ENCODE data around the gene SLC44A2.

The SLC44A2 gene

DNA sequence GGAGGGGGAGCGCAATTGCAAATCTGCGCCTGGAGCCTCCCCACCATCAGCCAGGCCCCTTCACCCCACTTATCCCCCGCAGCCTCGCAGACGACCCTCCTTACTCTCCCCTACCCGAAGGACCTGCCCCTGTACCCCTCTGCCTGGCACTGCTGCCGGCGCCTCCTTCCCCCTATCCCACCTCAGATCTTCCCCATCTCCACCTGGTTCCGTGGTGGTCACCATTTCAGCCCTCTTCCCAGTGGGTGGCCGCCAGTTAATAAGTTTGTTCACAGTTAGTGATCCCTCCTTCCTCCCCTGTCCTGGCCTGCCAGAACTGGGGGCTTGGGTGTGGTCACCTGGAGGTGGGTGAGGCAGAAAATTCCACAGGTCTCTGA lies 397 bp downstream of the SLC44A2 start (continued):
- TF ChIP-seq, protein P1, sequence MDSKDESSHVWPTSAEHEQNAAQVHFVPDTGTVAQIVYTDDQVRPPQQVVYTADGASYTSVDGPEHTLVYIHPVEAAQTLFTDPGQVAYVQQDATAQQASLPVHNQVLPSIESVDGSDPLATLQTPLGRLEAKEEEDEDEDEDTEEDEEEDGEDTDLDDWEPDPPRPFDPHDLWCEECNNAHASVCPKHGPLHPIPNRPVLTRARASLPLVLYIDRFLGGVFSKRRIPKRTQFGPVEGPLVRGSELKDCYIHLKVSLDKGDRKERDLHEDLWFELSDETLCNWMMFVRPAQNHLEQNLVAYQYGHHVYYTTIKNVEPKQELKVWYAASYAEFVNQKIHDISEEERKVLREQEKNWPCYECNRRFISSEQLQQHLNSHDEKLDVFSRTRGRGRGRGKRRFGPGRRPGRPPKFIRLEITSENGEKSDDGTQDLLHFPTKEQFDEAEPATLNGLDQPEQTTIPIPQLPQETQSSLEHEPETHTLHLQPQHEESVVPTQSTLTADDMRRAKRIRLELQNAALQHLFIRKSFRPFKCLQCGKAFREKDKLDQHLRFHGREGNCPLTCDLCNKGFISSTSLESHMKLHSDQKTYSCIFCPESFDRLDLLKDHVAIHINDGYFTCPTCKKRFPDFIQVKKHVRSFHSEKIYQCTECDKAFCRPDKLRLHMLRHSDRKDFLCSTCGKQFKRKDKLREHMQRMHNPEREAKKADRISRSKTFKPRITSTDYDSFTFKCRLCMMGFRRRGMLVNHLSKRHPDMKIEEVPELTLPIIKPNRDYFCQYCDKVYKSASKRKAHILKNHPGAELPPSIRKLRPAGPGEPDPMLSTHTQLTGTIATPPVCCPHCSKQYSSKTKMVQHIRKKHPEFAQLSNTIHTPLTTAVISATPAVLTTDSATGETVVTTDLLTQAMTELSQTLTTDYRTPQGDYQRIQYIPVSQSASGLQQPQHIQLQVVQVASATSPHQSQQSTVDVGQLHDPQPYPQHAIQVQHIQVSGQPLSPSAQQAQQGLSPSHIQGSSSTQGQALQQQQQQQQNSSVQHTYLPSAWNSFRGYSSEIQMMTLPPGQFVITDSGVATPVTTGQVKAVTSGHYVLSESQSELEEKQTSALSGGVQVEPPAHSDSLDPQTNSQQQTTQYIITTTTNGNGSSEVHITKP (tag by site-specific recombination; IDR thresholded peaks at IDR 0.05), result peak; percentile 71
- no peak for TF ChIP-seq ZNF184 (tag by site-specific recombination; IDR thresholded peaks at IDR 0.05)
- TF ChIP-seq ZNF223 (tag by site-specific recombination; IDR thresholded peaks at IDR 0.05), result peak; percentile 75; the same call in 1 of the 2 replicates
- TF ChIP-seq ZNF335 (tag by site-specific recombination; conservative IDR thresholded peaks at IDR 0.05), result peak; percentile 86
- no peak for TF ChIP-seq KLF8 (tag by site-specific recombination; IDR thresholded peaks at IDR 0.05)
- TF ChIP-seq ZNF311 (tag by site-specific recombination; IDR thresholded peaks at IDR 0.05; ENCODE audit: borderline replicate concordance), result no peak
- no peak for TF ChIP-seq ZNF391 (tag by site-specific recombination; IDR thresholded peaks at IDR 0.05; ENCODE audit: borderline replicate concordance, low read depth)
- no peak for TF ChIP-seq ZNF324 (tag by site-specific recombination; IDR thresholded peaks at IDR 0.05)
- TF ChIP-seq OSR2 (tag by site-specific recombination; IDR thresholded peaks at IDR 0.05), result no peak
- no peak for TF ChIP-seq ZNF791 (tag by site-specific recombination; IDR thresholded peaks at IDR 0.05)
- TF ChIP-seq ZNF548 (tag by site-specific recombination; IDR thresholded peaks at IDR 0.05), result no peak
- TF ChIP-seq ZFP3 (tag by site-specific recombination; IDR thresholded peaks at IDR 0.05; ENCODE audit: low read depth), result no peak
- TF ChIP-seq OVOL3 (tag by site-specific recombination; IDR thresholded peaks at IDR 0.05), result no peak
- no peak for TF ChIP-seq SALL2 (tag by site-specific recombination; IDR thresholded peaks at IDR 0.05; ENCODE audit: borderline replicate concordance)
- no peak for TF ChIP-seq ZNF660 (tag by site-specific recombination; IDR thresholded peaks at IDR 0.05)
- TF ChIP-seq SP2 (tag by site-specific recombination; IDR thresholded peaks at IDR 0.05), result no peak
- no peak for TF ChIP-seq ZNF23 (tag by site-specific recombination; IDR thresholded peaks at IDR 0.05; ENCODE audit: borderline replicate concordance)
- TF ChIP-seq GLI4 (tag by site-specific recombination; IDR thresholded peaks at IDR 0.05), result no peak
- TF ChIP-seq ZNF785 (tag by site-specific recombination; IDR thresholded peaks at IDR 0.05), result 0 out of 2 replicates have a peak, but pooled peaks have one; percentile 1
- TF ChIP-seq, protein P2, sequence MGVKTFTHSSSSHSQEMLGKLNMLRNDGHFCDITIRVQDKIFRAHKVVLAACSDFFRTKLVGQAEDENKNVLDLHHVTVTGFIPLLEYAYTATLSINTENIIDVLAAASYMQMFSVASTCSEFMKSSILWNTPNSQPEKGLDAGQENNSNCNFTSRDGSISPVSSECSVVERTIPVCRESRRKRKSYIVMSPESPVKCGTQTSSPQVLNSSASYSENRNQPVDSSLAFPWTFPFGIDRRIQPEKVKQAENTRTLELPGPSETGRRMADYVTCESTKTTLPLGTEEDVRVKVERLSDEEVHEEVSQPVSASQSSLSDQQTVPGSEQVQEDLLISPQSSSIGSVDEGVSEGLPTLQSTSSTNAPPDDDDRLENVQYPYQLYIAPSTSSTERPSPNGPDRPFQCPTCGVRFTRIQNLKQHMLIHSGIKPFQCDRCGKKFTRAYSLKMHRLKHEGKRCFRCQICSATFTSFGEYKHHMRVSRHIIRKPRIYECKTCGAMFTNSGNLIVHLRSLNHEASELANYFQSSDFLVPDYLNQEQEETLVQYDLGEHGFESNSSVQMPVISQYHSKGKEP (tag by site-specific recombination; IDR thresholded peaks at IDR 0.05), result no peak
- TF ChIP-seq ZNF626 (tag by site-specific recombination; IDR thresholded peaks at IDR 0.05), result no peak
- TF ChIP-seq FEZF1 (tag by site-specific recombination; IDR thresholded peaks at IDR 0.05), result no peak
- no peak for TF ChIP-seq ZBTB21 (tag by site-specific recombination; IDR thresholded peaks at IDR 0.05)
- no peak for TF ChIP-seq TRIM28 (IDR thresholded peaks at IDR 0.05; ENCODE audit: borderline replicate concordance, low read length)
- no peak for TF ChIP-seq ZNF221 (tag by site-specific recombination; IDR thresholded peaks at IDR 0.05; ENCODE audit: borderline replicate concordance)
- TF ChIP-seq ZFHX2 (tag by site-specific recombination; conservative IDR thresholded peaks at IDR 0.05), result no peak
- TF ChIP-seq ZSCAN30 (tag by site-specific recombination; IDR thresholded peaks at IDR 0.05), result no peak
- TF ChIP-seq, protein P3, sequence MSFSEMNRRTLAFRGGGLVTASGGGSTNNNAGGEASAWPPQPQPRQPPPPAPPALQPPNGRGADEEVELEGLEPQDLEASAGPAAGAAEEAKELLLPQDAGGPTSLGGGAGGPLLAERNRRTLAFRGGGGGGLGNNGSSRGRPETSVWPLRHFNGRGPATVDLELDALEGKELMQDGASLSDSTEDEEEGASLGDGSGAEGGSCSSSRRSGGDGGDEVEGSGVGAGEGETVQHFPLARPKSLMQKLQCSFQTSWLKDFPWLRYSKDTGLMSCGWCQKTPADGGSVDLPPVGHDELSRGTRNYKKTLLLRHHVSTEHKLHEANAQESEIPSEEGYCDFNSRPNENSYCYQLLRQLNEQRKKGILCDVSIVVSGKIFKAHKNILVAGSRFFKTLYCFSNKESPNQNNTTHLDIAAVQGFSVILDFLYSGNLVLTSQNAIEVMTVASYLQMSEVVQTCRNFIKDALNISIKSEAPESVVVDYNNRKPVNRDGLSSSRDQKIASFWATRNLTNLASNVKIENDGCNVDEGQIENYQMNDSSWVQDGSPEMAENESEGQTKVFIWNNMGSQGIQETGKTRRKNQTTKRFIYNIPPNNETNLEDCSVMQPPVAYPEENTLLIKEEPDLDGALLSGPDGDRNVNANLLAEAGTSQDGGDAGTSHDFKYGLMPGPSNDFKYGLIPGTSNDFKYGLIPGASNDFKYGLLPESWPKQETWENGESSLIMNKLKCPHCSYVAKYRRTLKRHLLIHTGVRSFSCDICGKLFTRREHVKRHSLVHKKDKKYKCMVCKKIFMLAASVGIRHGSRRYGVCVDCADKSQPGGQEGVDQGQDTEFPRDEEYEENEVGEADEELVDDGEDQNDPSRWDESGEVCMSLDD (tag by site-specific recombination; IDR thresholded peaks at IDR 0.05), result peak; percentile 45; the same call in 1 of the 2 replicates
